Neural cell (in vitro differentiated cells): ENCODE results near the gene ITGB3BP. TPM values are rescaled to one million over a fixed set of nuclear protein-coding genes. Genes with fewer than 3 reads are reported as not detected.

ENCODE experiments used
- H2AFZ ChIP-seq: fragments of 200-600, 300-800 bp; sonication (generic), shearing (Covaris generic); 2 replicates; pipeline ENCODE4 v1.6.0; 2014; ENCODE audit warnings: low read depth, mild to moderate bottlenecking, antibody characterized with exemption, low read length, moderate library complexity
- H3F3A ChIP-seq: fragments of 200-600 bp; shearing (Covaris generic); 2 replicates; pipeline ENCODE4 v1.6.1; 2016; ENCODE audit warnings: mild to moderate bottlenecking, moderate library complexity, mixed read lengths, antibody characterized with exemption, low read length; ENCODE audit not compliant: insufficient read depth, poor library complexity, severe bottlenecking
- H3K27ac ChIP-seq: fragments of 200-600, 300-800 bp; sonication (generic), shearing (Covaris generic); 2 replicates; pipeline ENCODE4 v1.5.1; 2014; ENCODE audit warnings: mild to moderate bottlenecking, low read length, moderate library complexity
- H3K27me3 ChIP-seq: fragments of 300-800, 200-600 bp; sonication (generic), shearing (Covaris generic); 2 replicates; pipeline ENCODE4 v1.6.0; 2014; ENCODE audit warnings: mild to moderate bottlenecking, low read depth, low read length, moderate library complexity; ENCODE audit not compliant: insufficient read depth
- H3K36me3 ChIP-seq: fragments of 300-800, 200-600 bp; sonication (generic), shearing (Covaris generic); 2 replicates; pipeline ENCODE4 v1.5.1; 2014; ENCODE audit warnings: mild to moderate bottlenecking, antibody characterized with exemption, low read length, moderate library complexity; ENCODE audit not compliant: insufficient read depth
- H3K4me2 ChIP-seq: fragments of 300-800, 200-600 bp; sonication (generic), shearing (Covaris generic); 2 replicates; pipeline ENCODE4 v1.6.0; 2014; ENCODE audit warnings: mild to moderate bottlenecking, low read length
- H3K4me3 ChIP-seq: fragments of 300-800, 200-600 bp; sonication (generic), shearing (Covaris generic); 2 replicates; pipeline ENCODE4 v1.5.1; 2014; ENCODE audit warnings: mild to moderate bottlenecking, low read length, moderate library complexity
- H3K79me2 ChIP-seq: fragments of 200-600 bp; shearing (Covaris generic); replicated peaks from 2 replicates; pipeline ENCODE4 v1.6.0; 2014; ENCODE audit warnings: mild to moderate bottlenecking, low read length, moderate library complexity; ENCODE audit not compliant: insufficient read depth
- H3K9ac ChIP-seq: fragments of 300-800, 200-600 bp; sonication (generic), shearing (Covaris generic); 2 replicates; pipeline ENCODE4 v1.6.1; 2016; ENCODE audit warnings: mild to moderate bottlenecking, low read length, mixed read lengths
- H3K9me2 ChIP-seq: fragments of 200-600 bp; shearing (Covaris generic); 2 replicates; pipeline ENCODE4 v1.6.1; 2016; ENCODE audit warnings: mild to moderate bottlenecking, low read length, mixed read lengths; ENCODE audit not compliant: insufficient read depth
- H3K9me3 ChIP-seq: fragments of 200-600, 300-800 bp; sonication (generic), shearing (Covaris generic); 2 replicates; pipeline ENCODE4 v1.6.1; 2016; ENCODE audit warnings: mild to moderate bottlenecking, mixed run types, low read length, moderate library complexity, mixed read lengths
- H4K20me1 ChIP-seq: fragments of 200-600 bp; shearing (Covaris generic); 2 replicates; pipeline ENCODE4 v1.6.1; 2016; ENCODE audit warnings: mild to moderate bottlenecking, mixed run types; ENCODE audit not compliant: insufficient read depth
- CTCF ChIP-seq: fragments of 450-650 bp; IDR thresholded peaks from 2 replicates; pipeline ENCODE4 v1.5.1; 2014; ENCODE audit warnings: antibody characterized with exemption, mild to moderate bottlenecking, moderate library complexity; ENCODE audit not compliant: poor library complexity, severe bottlenecking
- EP300 ChIP-seq: fragments of 450-650 bp; conservative IDR thresholded peaks from 2 replicates; pipeline ENCODE4 v1.6.1; 2014; ENCODE audit warnings: antibody characterized with exemption, mild to moderate bottlenecking, moderate library complexity; ENCODE audit not compliant: poor library complexity, severe bottlenecking
- EZH2 ChIP-seq: fragments of 200-600, 300-800 bp; shearing (Covaris generic), sonication (generic); IDR thresholded peaks from 2 replicates; pipeline ENCODE4 v1.6.1; 2014; ENCODE audit warnings: antibody characterized with exemption, low read length, borderline replicate concordance, mild to moderate bottlenecking; ENCODE audit not compliant: insufficient read depth, poor library complexity, severe bottlenecking
- MXI1 ChIP-seq: fragments of 450-650 bp; conservative IDR thresholded peaks from 2 replicates; pipeline ENCODE4 v1.6.1; 2014; ENCODE audit warnings: antibody characterized with exemption, mild to moderate bottlenecking; ENCODE audit not compliant: poor library complexity, severe bottlenecking
- POLR2AphosphoS5 ChIP-seq: IDR thresholded peaks from 2 replicates; pipeline ENCODE4 v1.6.1; 2012
- RAD21 ChIP-seq: fragments of 450-650 bp; conservative IDR thresholded peaks from 2 replicates; pipeline ENCODE4 v1.6.1; 2014; ENCODE audit warnings: antibody characterized with exemption, mild to moderate bottlenecking, moderate library complexity
- REST ChIP-seq: IDR thresholded peaks from 2 replicates; pipeline ENCODE4 v1.6.1; 2012; ENCODE audit warnings: borderline replicate concordance
- SMC3 ChIP-seq: fragments of 450-650 bp; conservative IDR thresholded peaks from 2 replicates; pipeline ENCODE4 v1.6.1; 2014; ENCODE audit warnings: antibody characterized with exemption, mild to moderate bottlenecking, moderate library complexity; ENCODE audit not compliant: poor library complexity
- TAF1 ChIP-seq: IDR thresholded peaks from 2 replicates; pipeline ENCODE4 v1.6.1; 2012; ENCODE audit warnings: low read depth
- polyA plus RNA-seq: library from polyadenylated mRNA; depleted of rRNA; stranded (reverse); fragments of >200 nt; gene quantifications from 2 replicates; pipeline ENCODE4 v1.2.3, GENCODE V29; 2014

Gene ITGB3BP
- polyA plus RNA-seq, 1 donor from 2014 or later: 29.0 TPM

DNA sequence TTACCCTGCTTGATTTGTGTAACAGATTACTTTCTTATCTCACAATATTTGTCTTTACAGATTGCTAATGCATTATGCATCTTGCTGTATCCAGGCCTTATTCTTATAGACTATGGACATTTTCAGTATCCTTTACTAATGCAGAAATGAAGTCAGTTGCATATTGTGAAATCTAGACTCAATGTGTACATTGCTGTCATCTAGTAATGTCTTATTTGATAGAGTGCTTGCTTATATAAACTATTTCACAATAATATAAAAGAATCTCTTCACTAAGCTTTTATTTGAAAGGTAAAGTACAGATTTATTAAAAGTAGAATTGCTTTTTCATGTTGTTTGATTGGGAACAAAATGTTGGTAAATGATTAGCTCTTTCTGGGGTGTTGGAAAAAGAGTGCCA, 116.0 kb downstream of the ITGB3BP start:
- TF ChIP-seq EZH2 (no peak), MXI1 (no peak), TAF1 (no peak), SMC3 (no peak), POLR2AphosphoS5 (no peak), REST (no peak), EP300 (no peak), RAD21 (no peak), CTCF (no peak)
- no peak overlapping the region for H3K27ac ChIP-seq
- peaks cover 3% of the 10 kb centered on the region for H3K36me3 ChIP-seq
- H3K9ac ChIP-seq: no peak overlapping the region
- no peak overlapping the region for H3K4me2 ChIP-seq
- H3K79me2 ChIP-seq: no peaks in the 10 kb centered on the region
- H3K4me3 ChIP-seq: no peak overlapping the region
- no peaks in the 10 kb centered on the region for H3K27me3 ChIP-seq
- H2AFZ ChIP-seq: no peak overlapping the region
- no peaks in the 10 kb centered on the region for H3K9me3 ChIP-seq
- H3K9me2 ChIP-seq: no peaks in the 10 kb centered on the region
- H3F3A ChIP-seq: no peaks in the 10 kb centered on the region
- H4K20me1 ChIP-seq: no peaks in the 10 kb centered on the region

DNA sequence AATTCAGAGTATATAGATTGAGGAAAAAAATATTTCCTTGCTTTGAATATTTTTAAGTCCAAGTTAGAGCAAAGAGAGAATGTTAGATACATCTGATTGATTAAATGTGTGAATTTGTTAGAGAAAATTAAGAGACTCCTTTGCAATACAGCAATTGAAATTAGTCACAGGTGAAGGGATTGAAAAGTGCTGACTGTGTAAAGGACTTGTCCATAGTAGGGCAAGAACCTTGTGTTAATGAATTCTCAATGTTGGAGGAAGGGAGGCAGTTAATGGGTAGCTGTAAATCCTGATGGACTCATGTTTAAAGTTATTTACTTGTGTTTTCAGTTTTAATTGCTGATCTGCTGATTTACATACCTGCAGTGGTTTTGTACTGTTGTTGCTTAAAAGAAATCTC, 117.0 kb downstream of the ITGB3BP start:
- no peaks in the 10 kb centered on the region for H3K27me3 ChIP-seq

More for the DNA sequence above, 117.0 kb downstream of the ITGB3BP start:
- Histone ChIP-seq H4K20me1 (no peaks in the 10 kb centered on the region), H2AFZ (no peak overlapping the region), H3K27ac (no peak overlapping the region), H3K9ac (no peak overlapping the region), H3F3A (no peaks in the 10 kb centered on the region), H3K9me2 (no peaks in the 10 kb centered on the region), H3K4me2 (no peak overlapping the region), H3K36me3 (peaks cover 4% of the 10 kb centered on the region), H3K9me3 (no peaks in the 10 kb centered on the region), H3K4me3 (no peak overlapping the region), H3K79me2 (no peaks in the 10 kb centered on the region)
- no peak for TF ChIP-seq REST
- TF ChIP-seq MXI1: no peak
- no peak for TF ChIP-seq POLR2AphosphoS5
- no peak for TF ChIP-seq EP300
- no peak for TF ChIP-seq EZH2
- no peak for TF ChIP-seq RAD21
- TF ChIP-seq TAF1: no peak
- TF ChIP-seq CTCF: no peak
- no peak for TF ChIP-seq SMC3
